Psoas muscle (tissue), 8 donors: ENCODE measurements around the gene NXPE3. TPM values are rescaled to one million over a fixed set of nuclear protein-coding genes. Genes with fewer than 3 reads are reported as not detected.

ENCODE experiments used
- ATAC-seq, 4 donors: fragments of 200-7000 bp; cut with Tn5 transposase; one replicate each; pipeline ENCODE4 v1.9.1; 2020; ENCODE audit warnings: moderate library complexity in 3 of 4, mild to moderate bottlenecking in 2 of 4
- DNase-seq, 2 donors: peaks; one replicate each; pipeline ENCODE4 v3.0.0-alpha.2; 2020
- H3K27ac ChIP-seq: fragments of 200-600 bp; one replicate; pipeline ENCODE4 v1.8.0; 2022
- H3K27me3 ChIP-seq, 3 donors: fragments of 200-600 bp in 1 of 3; one replicate each; pipeline versions ENCODE4 v1.6.1 to v1.8.0; 2013 to 2022; ENCODE audit warnings: low read length in 2 of 3, mild to moderate bottlenecking in 2 of 3, moderate library complexity in 1 of 3; ENCODE audit not compliant: insufficient read depth in 3 of 3
- H3K36me3 ChIP-seq, 2 donors: fragments of 200-600 bp in 1 of 2; one replicate each; pipeline versions ENCODE4 v1.6.1 to v1.8.0; 2013 to 2022; ENCODE audit warnings: low read depth in 1 of 2, mild to moderate bottlenecking in 1 of 2, moderate library complexity in 1 of 2; ENCODE audit not compliant: insufficient read depth in 1 of 2
- H3K4me1 ChIP-seq: fragments of 200-600 bp; one replicate; pipeline ENCODE4 v1.8.0; 2022
- H3K4me3 ChIP-seq: fragments of 200-600 bp; one replicate; pipeline ENCODE4 v1.8.0; 2022; ENCODE audit warnings: mild to moderate bottlenecking
- H3K9me3 ChIP-seq: fragments of 200-600 bp; one replicate; pipeline ENCODE4 v1.8.0; 2022
- WGBS, 3 donors: extraction: QIAGEN DNeasy Blood & Tissue Kit; methylation state at CpG; one replicate each; pipeline versions ENCODE4 v1.1.6 to v1.1.7; 2013; 5-methylcytosine and 5-hydroxymethylcytosine counted together
- intact Hi-C, 2 donors: fragments of 100-400 bp; cut with DNase I; formaldehyde crosslinking; loops; one replicate each; pipeline versions ENCODE4 v1.11.0 to v1.14.2; 2022
- polyA plus RNA-seq, 3 donors: library from polyadenylated mRNA; stranded (reverse); fragments of 200-250 nt; gene quantifications; one replicate each; pipeline ENCODE4 v1.2.3, GENCODE V29; 2013
- total RNA-seq, 4 donors: library from RNA; stranded (reverse); fragmentation: NEBNext Ultra II Directional in 2 of 4; extraction: Animal tissue kit (Norgen Biotek cat#: 25700) in 2 of 4; gene quantifications; one replicate each; pipeline versions ENCODE4 v1.2.1 to v1.2.4, GENCODE V29; 2021 to 2023
- TF ChIP-seq, protein P1 (sequence below): fragments of 200-600 bp; IDR thresholded peaks from one replicate; pipeline ENCODE4 v1.8.0; 2022; ENCODE audit warnings: antibody characterized with exemption
- donor health status: healthy with polysubstance abuse.
- donor health status: DM: no; HTN: no; CAD: no; lungs with moderate emphysema.
- donor health status: Bipolar disorder and iron deficiency.
- donor health status: healthy.
- donor health status: DM: yes; HTN: yes; CAD: no.
- donor health status: DM: no; HTN: no; CAD: no.
- donor health status: DM: no; HTN: no; CAD: no.
- donor health status: DM: yes; HTN: yes; CAD: no.

The NXPE3 gene
- total and polyA plus RNA-seq, 7 donors = 10.8 to 67.7 (median 43.3) TPM

DNA sequence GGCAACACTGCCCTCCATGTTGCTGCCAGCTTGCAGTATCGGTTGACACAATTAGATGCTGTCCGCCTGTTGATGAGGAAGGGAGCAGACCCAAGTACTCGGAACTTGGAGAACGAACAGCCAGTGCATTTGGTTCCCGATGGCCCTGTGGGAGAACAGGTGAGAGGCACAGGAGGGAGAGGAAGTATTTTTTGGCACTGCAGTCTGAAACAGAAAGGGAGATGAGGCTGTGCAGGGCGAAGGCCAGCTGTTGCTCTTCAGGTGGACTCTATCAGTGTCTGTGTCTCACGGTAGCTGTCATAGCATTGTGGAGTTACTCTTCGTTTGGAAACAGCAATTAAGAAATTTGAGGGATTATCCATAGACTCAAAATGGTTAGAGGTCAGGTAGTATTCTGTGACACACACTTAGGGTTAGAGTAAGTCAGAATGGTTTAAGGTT is 78.3 kb downstream of the NXPE3 start:
- Histone ChIP-seq H3K27ac (no peak overlapping the region), H3K36me3 (peaks cover 22 to 96% of the 10 kb centered on the region in 2 donors), H3K27me3 (no peaks in the 10 kb centered on the region), H3K9me3 (no peaks in the 10 kb centered on the region), H3K4me3 (no peak overlapping the region), H3K4me1 (no peaks in the 10 kb centered on the region)
- intact Hi-C loops = no loop called here
- ATAC-seq (no peak), DNase-seq (no peak)
- 71 to 88% (median 72%) methylated on average over 8 of the region's 8 CpGs for WGBS, 3 donors
- TF ChIP-seq, protein P1, sequence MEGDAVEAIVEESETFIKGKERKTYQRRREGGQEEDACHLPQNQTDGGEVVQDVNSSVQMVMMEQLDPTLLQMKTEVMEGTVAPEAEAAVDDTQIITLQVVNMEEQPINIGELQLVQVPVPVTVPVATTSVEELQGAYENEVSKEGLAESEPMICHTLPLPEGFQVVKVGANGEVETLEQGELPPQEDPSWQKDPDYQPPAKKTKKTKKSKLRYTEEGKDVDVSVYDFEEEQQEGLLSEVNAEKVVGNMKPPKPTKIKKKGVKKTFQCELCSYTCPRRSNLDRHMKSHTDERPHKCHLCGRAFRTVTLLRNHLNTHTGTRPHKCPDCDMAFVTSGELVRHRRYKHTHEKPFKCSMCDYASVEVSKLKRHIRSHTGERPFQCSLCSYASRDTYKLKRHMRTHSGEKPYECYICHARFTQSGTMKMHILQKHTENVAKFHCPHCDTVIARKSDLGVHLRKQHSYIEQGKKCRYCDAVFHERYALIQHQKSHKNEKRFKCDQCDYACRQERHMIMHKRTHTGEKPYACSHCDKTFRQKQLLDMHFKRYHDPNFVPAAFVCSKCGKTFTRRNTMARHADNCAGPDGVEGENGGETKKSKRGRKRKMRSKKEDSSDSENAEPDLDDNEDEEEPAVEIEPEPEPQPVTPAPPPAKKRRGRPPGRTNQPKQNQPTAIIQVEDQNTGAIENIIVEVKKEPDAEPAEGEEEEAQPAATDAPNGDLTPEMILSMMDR = no peak

DNA sequence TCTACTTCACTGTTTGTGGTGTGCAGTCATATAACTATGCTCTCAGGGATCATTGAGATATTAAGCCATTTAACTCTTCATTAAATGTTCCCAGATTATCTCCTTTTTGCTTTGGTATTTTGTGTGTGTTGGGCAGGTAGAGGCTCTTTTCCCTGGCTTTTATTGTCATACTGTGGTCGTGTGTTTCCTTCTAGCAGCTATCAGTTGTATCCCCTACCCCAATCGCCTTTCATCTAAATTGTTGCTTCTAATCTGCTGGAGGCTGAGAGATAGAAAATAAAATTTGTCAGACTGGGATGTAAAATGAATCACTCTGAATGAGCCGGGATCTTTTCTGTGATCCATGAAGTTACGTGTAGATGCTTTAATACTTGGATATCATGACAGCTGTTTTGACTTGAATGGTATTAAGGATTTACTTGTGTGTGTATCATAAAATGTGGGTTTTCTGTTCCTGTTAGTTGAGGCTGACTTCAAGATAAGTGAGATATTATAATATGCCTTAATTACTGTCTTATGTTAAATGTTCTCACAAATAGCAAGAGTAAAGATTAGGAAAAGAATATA is 79.5 kb downstream of the NXPE3 start:
- TF ChIP-seq, protein P1 = no peak
- Histone ChIP-seq H3K27ac (no peak overlapping the region), H3K4me1 (no peaks in the 10 kb centered on the region), H3K9me3 (no peaks in the 10 kb centered on the region), H3K4me3 (no peak overlapping the region), H3K27me3 (no peaks in the 10 kb centered on the region), H3K36me3 (peaks cover 22 to 90% of the 10 kb centered on the region in 2 donors)
- intact Hi-C loops = no loop called here
- WGBS, 3 donors = 87 to 94% (median 88%) methylated on average over 4 of the region's 4 CpGs
- DNase-seq = no peak
- ATAC-seq = no peak

DNA sequence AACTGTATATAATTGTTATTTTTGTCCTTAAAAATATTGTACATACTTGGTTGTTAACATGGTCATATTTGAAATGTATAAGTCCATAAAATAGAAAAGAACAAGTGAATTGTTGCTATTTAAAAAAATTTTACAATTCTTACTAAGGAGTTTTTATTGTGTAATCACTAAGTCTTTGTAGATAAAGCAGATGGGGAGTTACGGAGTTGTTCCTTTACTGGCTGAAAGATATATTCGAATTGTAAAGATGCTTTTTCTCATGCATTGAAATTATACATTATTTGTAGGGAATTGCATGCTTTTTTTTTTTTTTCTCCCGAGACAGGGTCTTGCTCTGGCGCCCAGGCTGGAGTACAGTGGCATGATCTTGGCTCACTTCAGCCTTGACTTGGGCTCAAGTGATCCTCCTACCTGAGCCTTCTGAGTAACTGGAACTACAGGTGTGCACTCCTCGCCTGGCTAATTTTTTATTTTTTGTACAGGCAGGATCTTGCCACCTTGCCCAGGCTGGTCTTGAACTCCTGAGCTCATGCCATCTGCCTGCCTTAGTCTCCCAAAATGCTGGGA is 81.0 kb downstream of the NXPE3 start:
- DNase-seq (no peak), ATAC-seq (no peak)
- intact Hi-C loops = no loop called here
- no peak overlapping the region for H3K27ac ChIP-seq
- H3K36me3 ChIP-seq = peaks cover 18 to 76% of the 10 kb centered on the region in 2 donors
- 96 to 97% (median 96%) methylated on average over 5 of the region's 5 CpGs for WGBS, 3 donors
- H3K4me1 ChIP-seq = no peaks in the 10 kb centered on the region
- no peaks in the 10 kb centered on the region for H3K27me3 ChIP-seq
- TF ChIP-seq, protein P1 = no peak
- H3K4me3 ChIP-seq = no peak overlapping the region
- H3K9me3 ChIP-seq = no peaks in the 10 kb centered on the region

DNA sequence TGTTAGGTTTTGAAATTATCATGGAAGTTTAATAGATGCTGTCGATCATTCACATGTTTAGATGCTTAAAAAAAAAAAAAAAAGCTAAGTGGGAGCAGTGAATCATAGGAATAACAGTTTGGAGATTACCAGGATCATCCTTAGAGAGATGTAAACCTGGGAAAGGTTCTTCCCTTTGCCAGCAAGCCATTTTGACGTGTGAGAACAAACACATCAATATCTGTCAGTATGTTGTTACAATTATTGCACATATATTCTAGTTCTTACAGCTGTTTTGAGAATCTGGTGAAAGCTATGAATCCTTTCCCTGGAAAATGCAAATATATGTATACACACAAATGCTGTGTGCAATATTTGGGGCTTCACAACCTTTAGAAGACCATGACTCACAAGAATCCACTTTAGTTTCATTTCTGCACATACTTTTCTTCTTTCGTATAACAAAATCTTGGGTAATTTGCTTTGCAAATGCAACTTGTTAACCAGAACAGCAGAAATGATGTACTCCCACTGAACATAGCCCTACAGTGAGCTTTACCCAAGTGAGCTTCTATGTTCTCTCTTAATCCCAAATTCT is 82.3 kb downstream of the NXPE3 start:
- intact Hi-C loops = no loop called here
- DNase-seq (no peak), ATAC-seq (no peak)
- no peaks in the 10 kb centered on the region for H3K9me3 ChIP-seq
- H3K27me3 ChIP-seq = no peaks in the 10 kb centered on the region
- H3K27ac ChIP-seq = no peak overlapping the region
- WGBS, 3 donors = 90 to 94% (median 92%) methylated on average over 3 of the region's 3 CpGs
- peaks cover 14 to 62% of the 10 kb centered on the region in 2 donors for H3K36me3 ChIP-seq
- H3K4me1 ChIP-seq = no peaks in the 10 kb centered on the region
- no peak overlapping the region for H3K4me3 ChIP-seq
- TF ChIP-seq, protein P1 = no peak
